Neural cell (in vitro differentiated cells): Measurements from ENCODE around the gene FOCAD. TPM values are rescaled to one million over a fixed set of nuclear protein-coding genes. Genes with fewer than 3 reads are reported as not detected.

Experiments used
- H2AFZ ChIP-seq: fragments of 200-600, 300-800 bp; sonication (generic), shearing (Covaris generic); 2 replicates; pipeline ENCODE4 v1.6.0; 2014; ENCODE audit warnings: low read depth, mild to moderate bottlenecking, antibody characterized with exemption, low read length, moderate library complexity
- H3F3A ChIP-seq: fragments of 200-600 bp; shearing (Covaris generic); 2 replicates; pipeline ENCODE4 v1.6.1; 2016; ENCODE audit warnings: mild to moderate bottlenecking, moderate library complexity, mixed read lengths, antibody characterized with exemption, low read length; ENCODE audit not compliant: insufficient read depth, poor library complexity, severe bottlenecking
- H3K27ac ChIP-seq: fragments of 200-600, 300-800 bp; sonication (generic), shearing (Covaris generic); 2 replicates; pipeline ENCODE4 v1.5.1; 2014; ENCODE audit warnings: mild to moderate bottlenecking, low read length, moderate library complexity
- H3K27me3 ChIP-seq: fragments of 300-800, 200-600 bp; sonication (generic), shearing (Covaris generic); 2 replicates; pipeline ENCODE4 v1.6.0; 2014; ENCODE audit warnings: mild to moderate bottlenecking, low read depth, low read length, moderate library complexity; ENCODE audit not compliant: insufficient read depth
- H3K36me3 ChIP-seq: fragments of 300-800, 200-600 bp; sonication (generic), shearing (Covaris generic); 2 replicates; pipeline ENCODE4 v1.5.1; 2014; ENCODE audit warnings: mild to moderate bottlenecking, antibody characterized with exemption, low read length, moderate library complexity; ENCODE audit not compliant: insufficient read depth
- H3K4me2 ChIP-seq: fragments of 300-800, 200-600 bp; sonication (generic), shearing (Covaris generic); 2 replicates; pipeline ENCODE4 v1.6.0; 2014; ENCODE audit warnings: mild to moderate bottlenecking, low read length
- H3K4me3 ChIP-seq: fragments of 300-800, 200-600 bp; sonication (generic), shearing (Covaris generic); 2 replicates; pipeline ENCODE4 v1.5.1; 2014; ENCODE audit warnings: mild to moderate bottlenecking, low read length, moderate library complexity
- H3K79me2 ChIP-seq: fragments of 200-600 bp; shearing (Covaris generic); replicated peaks from 2 replicates; pipeline ENCODE4 v1.6.0; 2014; ENCODE audit warnings: mild to moderate bottlenecking, low read length, moderate library complexity; ENCODE audit not compliant: insufficient read depth
- H3K9ac ChIP-seq: fragments of 300-800, 200-600 bp; sonication (generic), shearing (Covaris generic); 2 replicates; pipeline ENCODE4 v1.6.1; 2016; ENCODE audit warnings: mild to moderate bottlenecking, low read length, mixed read lengths
- H3K9me2 ChIP-seq: fragments of 200-600 bp; shearing (Covaris generic); 2 replicates; pipeline ENCODE4 v1.6.1; 2016; ENCODE audit warnings: mild to moderate bottlenecking, low read length, mixed read lengths; ENCODE audit not compliant: insufficient read depth
- H3K9me3 ChIP-seq: fragments of 200-600, 300-800 bp; sonication (generic), shearing (Covaris generic); 2 replicates; pipeline ENCODE4 v1.6.1; 2016; ENCODE audit warnings: mild to moderate bottlenecking, mixed run types, low read length, moderate library complexity, mixed read lengths
- H4K20me1 ChIP-seq: fragments of 200-600 bp; shearing (Covaris generic); 2 replicates; pipeline ENCODE4 v1.6.1; 2016; ENCODE audit warnings: mild to moderate bottlenecking, mixed run types; ENCODE audit not compliant: insufficient read depth
- CTCF ChIP-seq: fragments of 450-650 bp; IDR thresholded peaks from 2 replicates; pipeline ENCODE4 v1.5.1; 2014; ENCODE audit warnings: antibody characterized with exemption, mild to moderate bottlenecking, moderate library complexity; ENCODE audit not compliant: poor library complexity, severe bottlenecking
- EP300 ChIP-seq: fragments of 450-650 bp; conservative IDR thresholded peaks from 2 replicates; pipeline ENCODE4 v1.6.1; 2014; ENCODE audit warnings: antibody characterized with exemption, mild to moderate bottlenecking, moderate library complexity; ENCODE audit not compliant: poor library complexity, severe bottlenecking
- EZH2 ChIP-seq: fragments of 200-600, 300-800 bp; shearing (Covaris generic), sonication (generic); IDR thresholded peaks from 2 replicates; pipeline ENCODE4 v1.6.1; 2014; ENCODE audit warnings: antibody characterized with exemption, low read length, borderline replicate concordance, mild to moderate bottlenecking; ENCODE audit not compliant: insufficient read depth, poor library complexity, severe bottlenecking
- MXI1 ChIP-seq: fragments of 450-650 bp; conservative IDR thresholded peaks from 2 replicates; pipeline ENCODE4 v1.6.1; 2014; ENCODE audit warnings: antibody characterized with exemption, mild to moderate bottlenecking; ENCODE audit not compliant: poor library complexity, severe bottlenecking
- POLR2AphosphoS5 ChIP-seq: IDR thresholded peaks from 2 replicates; pipeline ENCODE4 v1.6.1; 2012
- RAD21 ChIP-seq: fragments of 450-650 bp; conservative IDR thresholded peaks from 2 replicates; pipeline ENCODE4 v1.6.1; 2014; ENCODE audit warnings: antibody characterized with exemption, mild to moderate bottlenecking, moderate library complexity
- SMC3 ChIP-seq: fragments of 450-650 bp; conservative IDR thresholded peaks from 2 replicates; pipeline ENCODE4 v1.6.1; 2014; ENCODE audit warnings: antibody characterized with exemption, mild to moderate bottlenecking, moderate library complexity; ENCODE audit not compliant: poor library complexity
- TAF1 ChIP-seq: IDR thresholded peaks from 2 replicates; pipeline ENCODE4 v1.6.1; 2012; ENCODE audit warnings: low read depth
- polyA plus RNA-seq: library from polyadenylated mRNA; depleted of rRNA; stranded (reverse); fragments of >200 nt; gene quantifications from 2 replicates; pipeline ENCODE4 v1.2.3, GENCODE V29; 2014
- TF ChIP-seq, protein P1 (sequence below): IDR thresholded peaks from 2 replicates; pipeline ENCODE4 v1.6.1; 2012; ENCODE audit warnings: borderline replicate concordance

Gene FOCAD
- polyA plus RNA-seq, 1 donor from 2014 or later: 23.5 TPM

GRCh38 chr9:20985851-20986600, 302.0 kb downstream of the FOCAD start:
- Histone ChIP-seq H3K27me3 (no peaks in the 10 kb centered on the region), H3K36me3 (peaks cover 11% of the 10 kb centered on the region), H3K27ac (no peak overlapping the region), H3K79me2 (no peaks in the 10 kb centered on the region), H3K9ac (no peak overlapping the region), H4K20me1 (no peaks in the 10 kb centered on the region), H3K9me3 (no peaks in the 10 kb centered on the region), H3K4me3 (no peak overlapping the region), H3K9me2 (no peaks in the 10 kb centered on the region), H3F3A (no peaks in the 10 kb centered on the region), H3K4me2 (no peak overlapping the region), H2AFZ (no peak overlapping the region)
- TF ChIP-seq, protein P1, sequence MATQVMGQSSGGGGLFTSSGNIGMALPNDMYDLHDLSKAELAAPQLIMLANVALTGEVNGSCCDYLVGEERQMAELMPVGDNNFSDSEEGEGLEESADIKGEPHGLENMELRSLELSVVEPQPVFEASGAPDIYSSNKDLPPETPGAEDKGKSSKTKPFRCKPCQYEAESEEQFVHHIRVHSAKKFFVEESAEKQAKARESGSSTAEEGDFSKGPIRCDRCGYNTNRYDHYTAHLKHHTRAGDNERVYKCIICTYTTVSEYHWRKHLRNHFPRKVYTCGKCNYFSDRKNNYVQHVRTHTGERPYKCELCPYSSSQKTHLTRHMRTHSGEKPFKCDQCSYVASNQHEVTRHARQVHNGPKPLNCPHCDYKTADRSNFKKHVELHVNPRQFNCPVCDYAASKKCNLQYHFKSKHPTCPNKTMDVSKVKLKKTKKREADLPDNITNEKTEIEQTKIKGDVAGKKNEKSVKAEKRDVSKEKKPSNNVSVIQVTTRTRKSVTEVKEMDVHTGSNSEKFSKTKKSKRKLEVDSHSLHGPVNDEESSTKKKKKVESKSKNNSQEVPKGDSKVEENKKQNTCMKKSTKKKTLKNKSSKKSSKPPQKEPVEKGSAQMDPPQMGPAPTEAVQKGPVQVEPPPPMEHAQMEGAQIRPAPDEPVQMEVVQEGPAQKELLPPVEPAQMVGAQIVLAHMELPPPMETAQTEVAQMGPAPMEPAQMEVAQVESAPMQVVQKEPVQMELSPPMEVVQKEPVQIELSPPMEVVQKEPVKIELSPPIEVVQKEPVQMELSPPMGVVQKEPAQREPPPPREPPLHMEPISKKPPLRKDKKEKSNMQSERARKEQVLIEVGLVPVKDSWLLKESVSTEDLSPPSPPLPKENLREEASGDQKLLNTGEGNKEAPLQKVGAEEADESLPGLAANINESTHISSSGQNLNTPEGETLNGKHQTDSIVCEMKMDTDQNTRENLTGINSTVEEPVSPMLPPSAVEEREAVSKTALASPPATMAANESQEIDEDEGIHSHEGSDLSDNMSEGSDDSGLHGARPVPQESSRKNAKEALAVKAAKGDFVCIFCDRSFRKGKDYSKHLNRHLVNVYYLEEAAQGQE: no peak
- TF ChIP-seq EZH2 (no peak), MXI1 (no peak), RAD21 (no peak), SMC3 (no peak), EP300 (no peak), POLR2AphosphoS5 (no peak)

DNA sequence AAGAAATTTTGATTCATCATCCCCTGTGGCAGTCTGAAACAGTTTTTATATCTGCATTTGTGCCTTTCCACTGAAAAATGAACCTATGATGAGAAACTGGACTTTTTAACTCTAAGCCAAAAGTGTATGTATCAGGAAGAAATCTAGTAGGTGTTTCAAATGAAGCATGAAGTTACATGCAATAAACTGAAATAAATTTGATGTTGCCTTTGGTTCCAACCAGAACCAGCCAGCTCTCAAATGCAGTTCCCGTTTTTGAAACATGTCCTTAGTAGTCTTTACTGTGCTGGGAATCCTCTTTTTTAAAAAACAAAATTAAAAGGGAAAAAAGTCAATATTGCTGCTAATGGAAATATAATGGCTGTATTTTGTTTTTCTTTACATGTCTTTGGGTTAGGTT, 303.5 kb downstream of the FOCAD start:
- H3K4me2 ChIP-seq: no peak overlapping the region
- H3K9me3 ChIP-seq: no peaks in the 10 kb centered on the region
- H3K36me3 ChIP-seq: peaks cover 11% of the 10 kb centered on the region
- H3K79me2 ChIP-seq: no peaks in the 10 kb centered on the region
- no peaks in the 10 kb centered on the region for H3K9me2 ChIP-seq
- no peak overlapping the region for H3K27ac ChIP-seq
- no peaks in the 10 kb centered on the region for H3K27me3 ChIP-seq
- H2AFZ ChIP-seq: no peak overlapping the region
- H3F3A ChIP-seq: no peaks in the 10 kb centered on the region
- TF ChIP-seq CTCF (no peak), TAF1 (no peak), EZH2 (no peak), EP300 (no peak), RAD21 (no peak), POLR2AphosphoS5 (no peak), MXI1 (no peak), SMC3 (no peak)
- TF ChIP-seq, protein P1: no peak
- no peak overlapping the region for H3K4me3 ChIP-seq
- no peak overlapping the region for H3K9ac ChIP-seq
- no peaks in the 10 kb centered on the region for H4K20me1 ChIP-seq
